Mesothelial cell of epicardium (in vitro differentiated cells): ENCODE data around the gene LMF1. TPM values are rescaled to one million over a fixed set of nuclear protein-coding genes. Genes with fewer than 3 reads are reported as not detected.

ENCODE experiments used
- DNase-seq, 2 experiments: peaks; one replicate each; pipeline ENCODE4 v3.0.0; 2021; ENCODE audit warnings: low spot score in 2 of 2; ENCODE audit not compliant: unreplicated experiment in 2 of 2
- H3K27ac Mint-ChIP-seq: 2 replicates; pipeline ENCODE4 v1.8.0; 2021; ENCODE audit warnings: mixed read lengths
- H3K27me3 Mint-ChIP-seq: 2 replicates; pipeline ENCODE4 v1.8.0; 2021; ENCODE audit warnings: low read depth, mixed read lengths
- H3K36me3 Mint-ChIP-seq: 2 replicates; pipeline ENCODE4 v1.8.0; 2021; ENCODE audit warnings: mixed read lengths
- H3K4me1 Mint-ChIP-seq: 2 replicates; pipeline ENCODE4 v1.8.0; 2021; ENCODE audit warnings: mixed read lengths
- H3K4me3 Mint-ChIP-seq: 2 replicates; pipeline ENCODE4 v1.8.0; 2021; ENCODE audit warnings: mild to moderate bottlenecking, moderate library complexity, mixed read lengths
- H3K9me3 Mint-ChIP-seq: 2 replicates; pipeline ENCODE4 v1.8.0; 2021; ENCODE audit warnings: mixed read lengths
- total RNA-seq: library from RNA; stranded (reverse); gene quantifications from 3 replicates; pipeline ENCODE4 v1.2.1, GENCODE V29; 2021
- TF ChIP-seq, protein P1 (sequence below): fragments of 200-600 bp; sonication (generic); IDR thresholded peaks from one replicate; pipeline ENCODE4 v1.5.0; 2021; ENCODE audit warnings: antibody characterized with exemption; ENCODE audit not compliant: unreplicated experiment

Gene LMF1
- total RNA-seq, 1 donor from 2014 or later: 37.4 TPM

GRCh38 chr16:986925-987582, 16.3 kb upstream of the LMF1 start:
- TF ChIP-seq, protein P1, sequence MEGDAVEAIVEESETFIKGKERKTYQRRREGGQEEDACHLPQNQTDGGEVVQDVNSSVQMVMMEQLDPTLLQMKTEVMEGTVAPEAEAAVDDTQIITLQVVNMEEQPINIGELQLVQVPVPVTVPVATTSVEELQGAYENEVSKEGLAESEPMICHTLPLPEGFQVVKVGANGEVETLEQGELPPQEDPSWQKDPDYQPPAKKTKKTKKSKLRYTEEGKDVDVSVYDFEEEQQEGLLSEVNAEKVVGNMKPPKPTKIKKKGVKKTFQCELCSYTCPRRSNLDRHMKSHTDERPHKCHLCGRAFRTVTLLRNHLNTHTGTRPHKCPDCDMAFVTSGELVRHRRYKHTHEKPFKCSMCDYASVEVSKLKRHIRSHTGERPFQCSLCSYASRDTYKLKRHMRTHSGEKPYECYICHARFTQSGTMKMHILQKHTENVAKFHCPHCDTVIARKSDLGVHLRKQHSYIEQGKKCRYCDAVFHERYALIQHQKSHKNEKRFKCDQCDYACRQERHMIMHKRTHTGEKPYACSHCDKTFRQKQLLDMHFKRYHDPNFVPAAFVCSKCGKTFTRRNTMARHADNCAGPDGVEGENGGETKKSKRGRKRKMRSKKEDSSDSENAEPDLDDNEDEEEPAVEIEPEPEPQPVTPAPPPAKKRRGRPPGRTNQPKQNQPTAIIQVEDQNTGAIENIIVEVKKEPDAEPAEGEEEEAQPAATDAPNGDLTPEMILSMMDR: no peak
- Mint-ChIP-seq H3K27me3 (peaks cover 45% of the 10 kb centered on the region), H3K4me1 (peaks cover 2% of the 10 kb centered on the region), H3K36me3 (no peaks in the 10 kb centered on the region), H3K9me3 (no peaks in the 10 kb centered on the region), H3K27ac (no peak overlapping the region), H3K4me3 (no peak overlapping the region)
- DNase-seq: no peak

DNA sequence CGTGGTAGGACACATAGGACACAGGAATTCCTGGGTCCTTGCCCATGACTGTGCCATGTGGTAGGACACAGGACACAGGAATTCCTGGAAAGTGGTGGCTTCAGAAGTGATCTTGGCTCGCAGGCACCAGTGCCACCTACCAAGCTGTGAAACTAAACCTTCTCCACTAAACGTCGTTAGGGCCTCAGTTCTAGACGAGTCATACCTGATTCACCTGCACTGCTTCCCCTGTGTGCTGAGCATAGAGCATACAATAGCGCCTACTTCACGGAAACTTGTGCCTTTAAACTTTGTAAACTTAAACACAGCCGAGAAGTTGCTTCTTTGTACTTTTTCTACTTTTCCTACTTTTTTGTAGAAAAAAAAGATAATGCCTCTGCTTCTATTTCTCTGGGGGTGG, 15.6 kb upstream of the LMF1 start:
- no peaks in the 10 kb centered on the region for H3K36me3 Mint-ChIP-seq
- no peaks in the 10 kb centered on the region for H3K9me3 Mint-ChIP-seq
- H3K27ac Mint-ChIP-seq: no peak overlapping the region
- TF ChIP-seq, protein P1: no peak
- peaks cover 2% of the 10 kb centered on the region for H3K4me1 Mint-ChIP-seq
- DNase-seq: no peak
- H3K4me3 Mint-ChIP-seq: no peak overlapping the region
- H3K27me3 Mint-ChIP-seq: peaks cover 46% of the 10 kb centered on the region

- Mint-ChIP-seq H3K27me3 (peaks cover 46% of the 10 kb centered on the region), H3K27ac (no peak overlapping the region), H3K9me3 (no peaks in the 10 kb centered on the region), H3K4me3 (no peak overlapping the region), H3K4me1 (peaks cover 2% of the 10 kb centered on the region), H3K36me3 (no peaks in the 10 kb centered on the region)
- TF ChIP-seq, protein P1: no peak
- no peak for DNase-seq
Measured at GRCh38 chr16:985646-986400, 15.0 kb upstream of the LMF1 start.

DNA sequence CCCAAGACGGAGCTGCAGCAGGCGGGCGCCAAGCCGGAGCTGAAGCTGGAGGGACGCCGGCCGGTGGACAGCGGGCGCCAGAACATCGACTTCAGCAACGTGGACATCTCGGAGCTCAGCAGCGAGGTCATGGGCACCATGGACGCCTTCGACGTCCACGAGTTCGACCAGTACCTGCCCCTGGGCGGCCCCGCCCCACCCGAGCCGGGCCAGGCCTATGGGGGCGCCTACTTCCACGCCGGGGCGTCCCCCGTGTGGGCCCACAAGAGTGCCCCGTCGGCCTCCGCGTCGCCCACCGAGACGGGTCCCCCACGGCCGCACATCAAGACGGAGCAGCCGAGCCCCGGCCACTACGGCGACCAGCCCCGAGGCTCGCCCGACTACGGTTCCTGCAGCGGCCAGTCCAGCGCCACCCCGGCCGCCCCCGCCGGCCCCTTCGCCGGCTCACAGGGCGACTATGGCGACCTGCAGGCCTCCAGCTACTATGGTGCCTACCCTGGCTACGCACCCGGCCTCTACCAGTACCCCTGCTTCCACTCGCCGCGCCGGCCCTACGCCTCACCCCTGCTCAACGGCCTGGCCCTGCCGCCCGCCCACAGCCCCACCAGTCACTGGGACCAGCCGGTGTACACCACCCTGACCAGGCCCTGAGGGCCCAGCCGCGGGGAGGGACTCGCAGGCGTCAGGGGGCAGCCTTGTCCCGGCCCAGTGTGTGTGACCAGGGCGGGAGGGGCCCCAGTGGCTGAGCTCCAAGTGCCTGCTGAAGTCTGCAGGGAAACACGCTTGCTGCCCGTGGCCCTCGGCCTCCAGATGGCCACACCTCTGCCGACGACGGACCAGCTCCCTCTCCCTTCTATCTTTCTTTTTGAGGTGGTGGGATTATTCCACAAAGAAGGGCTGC, 14.2 kb upstream of the LMF1 start:
- Mint-ChIP-seq H3K27ac (no peak overlapping the region), H3K4me1 (peaks cover 2% of the 10 kb centered on the region), H3K36me3 (no peaks in the 10 kb centered on the region), H3K9me3 (no peaks in the 10 kb centered on the region), H3K4me3 (no peak overlapping the region), H3K27me3 (peaks cover 45% of the 10 kb centered on the region)
- DNase-seq: no peak
- TF ChIP-seq, protein P1: no peak

DNA sequence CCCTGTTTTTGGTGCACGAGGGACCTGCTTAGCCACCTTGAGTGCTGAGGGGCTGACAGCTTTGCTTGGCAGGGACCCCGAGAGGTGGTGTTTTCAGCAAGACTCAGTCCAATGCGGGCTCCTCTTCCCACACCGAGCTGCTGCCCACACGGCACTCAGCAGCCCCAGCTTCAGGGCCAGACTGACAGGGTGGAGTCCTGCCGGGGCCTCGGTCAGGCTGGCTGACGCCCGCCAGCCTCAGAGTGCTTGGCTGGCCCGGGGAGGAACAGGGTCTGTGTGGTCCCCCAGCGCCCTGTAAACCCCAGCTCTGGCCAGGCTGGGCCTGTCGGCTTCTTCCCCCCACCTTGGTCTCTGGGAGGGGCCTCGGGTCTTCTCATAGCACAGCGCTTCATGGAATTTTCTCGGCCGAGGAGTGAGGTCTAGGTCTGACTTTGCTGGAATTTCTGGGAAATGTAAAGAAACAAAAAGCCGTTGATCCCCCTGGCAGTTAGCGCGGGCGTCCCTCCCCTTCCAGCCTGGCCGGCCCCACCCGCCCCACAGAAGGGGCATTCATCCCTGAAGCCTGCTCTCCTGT, 13.4 kb upstream of the LMF1 start:
- Mint-ChIP-seq H3K4me1 (peaks cover 2% of the 10 kb centered on the region), H3K9me3 (no peaks in the 10 kb centered on the region), H3K27me3 (peaks cover 52% of the 10 kb centered on the region), H3K4me3 (no peak overlapping the region), H3K36me3 (no peaks in the 10 kb centered on the region), H3K27ac (no peak overlapping the region)
- TF ChIP-seq, protein P1: no peak
- no peak for DNase-seq
